ENCODE measurements around the gene DSG1. TPM values are rescaled to one million over a fixed set of nuclear protein-coding genes. Genes with fewer than 3 reads are reported as not detected.
A peak's percentile ranks its signal among the peaks of the same experiment; 100 is the strongest.
"Not testable (repeated sequence)": the region's sequence is repeated elsewhere in the genome, so short reads cannot be mapped to it uniquely, and the experiment has no call there.

The DSG1 gene
- total RNA-seq, 6 donors from 2014 or later: not detected

GRCh38 chr18:31274931-31275330 is 43.0 kb upstream of the DSG1 start:
- TF ChIP-seq CTCF (IDR thresholded peaks at IDR 0.05) (no peak), POLR2AphosphoS5 (IDR thresholded peaks at IDR 0.05) (no peak), EP300 (IDR thresholded peaks at IDR 0.05) (no peak), POLR2A (IDR thresholded peaks at IDR 0.05) (no peak)
- Histone ChIP-seq H3K27me3 (no peaks in the 10 kb centered on the region), H3K9me3 (no peaks in the 10 kb centered on the region), H3K36me3 (no peaks in the 10 kb centered on the region), H3K4me1 (peaks cover 0 to 4% (median 1%) of the 10 kb centered on the region in 4 donors), H3K27ac (no peak overlapping the region), H3K4me3 (no peak overlapping the region)
- 31 to 39% methylated on average over 2 of the region's 2 CpGs for WGBS, 2 donors
- DNase-seq: peak in 1 of 2 donors; percentile 62
- peak in 1 of 2 donors; percentile 81 for ATAC-seq (ENCODE audit: low FRiP score in 2 of 2)

GRCh38 chr18:31275722-31276463 is 42.1 kb upstream of the DSG1 start:
- Histone ChIP-seq H3K27me3 (no peaks in the 10 kb centered on the region), H3K4me3 (no peak overlapping the region), H3K27ac (no peak overlapping the region), H3K9me3 (no peaks in the 10 kb centered on the region), H3K4me1 (peaks cover 0 to 4% (median 1%) of the 10 kb centered on the region in 4 donors), H3K36me3 (no peaks in the 10 kb centered on the region)
- 27 to 35% methylated on average over 3 of the region's 3 CpGs for WGBS, 2 donors
- DNase-seq (peak in 1 of 2 donors; percentile 21), ATAC-seq (ENCODE audit: low FRiP score in 2 of 2) (peak in 1 of 2 donors; percentile 75)
- peak in 1 of 4 donors; percentile 22 for TF ChIP-seq EP300 (IDR thresholded peaks at IDR 0.05)
- no peak for TF ChIP-seq POLR2AphosphoS5 (IDR thresholded peaks at IDR 0.05)

GRCh38 chr18:31278609-31279071 is 39.3 kb upstream of the DSG1 start:
- 75 to 86% methylated on average over 1 of the region's 1 CpG for WGBS, 2 donors
- DNase-seq: no peak
- no peaks in the 10 kb centered on the region for H3K27me3 ChIP-seq
- peaks cover 0 to 4% (median 1%) of the 10 kb centered on the region in 4 donors for H3K4me1 ChIP-seq
- H3K4me3 ChIP-seq: no peak overlapping the region
- H3K9me3 ChIP-seq: no peaks in the 10 kb centered on the region
- TF ChIP-seq POLR2A (IDR thresholded peaks at IDR 0.05): no peak
- no peak for TF ChIP-seq POLR2AphosphoS5 (IDR thresholded peaks at IDR 0.05)
- no peaks in the 10 kb centered on the region for H3K36me3 ChIP-seq
- H3K27ac ChIP-seq: no peak overlapping the region
- ATAC-seq (ENCODE audit: low FRiP score in 2 of 2): no peak

DNA sequence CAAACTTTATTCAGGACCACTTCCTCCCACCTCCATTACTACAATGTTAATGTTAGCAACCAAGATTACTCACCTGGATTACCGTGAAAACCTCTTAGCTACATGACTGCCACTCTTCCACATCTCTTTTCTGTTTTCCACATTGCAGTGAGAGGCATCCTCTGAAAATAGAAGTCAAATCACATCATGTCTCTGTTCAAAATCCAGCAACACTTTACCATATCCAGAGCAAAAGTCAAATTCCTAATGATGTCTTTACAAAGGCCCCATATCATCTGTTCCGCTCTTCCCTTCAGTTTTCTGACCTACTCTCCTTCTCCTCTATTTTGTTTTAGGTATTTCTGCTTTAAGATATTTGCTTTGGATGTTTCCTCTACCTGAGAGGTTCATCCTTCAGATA is 37.5 kb upstream of the DSG1 start:
- Histone ChIP-seq H3K4me3 (no peak overlapping the region), H3K27me3 (no peaks in the 10 kb centered on the region), H3K27ac (no peak overlapping the region), H3K9me3 (no peaks in the 10 kb centered on the region), H3K36me3 (no peaks in the 10 kb centered on the region), H3K4me1 (peaks cover 0 to 4% (median 0%) of the 10 kb centered on the region in 4 donors)
- 66 to 97% methylated on average over 2 of the region's 2 CpGs for WGBS, 2 donors
- no peak for TF ChIP-seq POLR2A (IDR thresholded peaks at IDR 0.05)
- TF ChIP-seq CTCF (IDR thresholded peaks at IDR 0.05): no peak
- TF ChIP-seq EP300 (IDR thresholded peaks at IDR 0.05): no peak
- no peak for TF ChIP-seq POLR2AphosphoS5 (IDR thresholded peaks at IDR 0.05)
- ATAC-seq (ENCODE audit: low FRiP score in 2 of 2) (no peak), DNase-seq (no peak)

DNA sequence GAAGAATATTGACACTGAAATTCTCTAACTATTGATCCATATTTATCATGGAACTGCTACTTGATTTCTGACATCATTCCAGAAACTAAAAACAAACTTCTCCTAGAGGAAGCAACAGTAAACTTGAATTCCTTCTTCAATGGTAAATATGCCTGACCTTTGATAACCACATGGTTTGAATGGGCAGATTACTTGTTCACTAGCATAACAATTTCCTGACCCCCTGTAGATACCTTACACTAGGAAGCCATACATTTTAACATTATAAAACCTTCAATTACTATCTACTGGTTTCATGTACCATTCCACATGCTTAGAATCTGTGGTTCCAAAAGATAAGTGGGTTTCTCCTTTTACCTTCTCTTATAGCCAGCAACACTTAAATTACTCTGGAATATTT is 36.5 kb upstream of the DSG1 start:
- ATAC-seq (ENCODE audit: low FRiP score in 2 of 2) (no peak), DNase-seq (no peak)
- no peak overlapping the region for H3K27ac ChIP-seq
- no peak overlapping the region for H3K4me3 ChIP-seq
- no peaks in the 10 kb centered on the region for H3K4me1 ChIP-seq
- TF ChIP-seq POLR2A (IDR thresholded peaks at IDR 0.05): no peak
- TF ChIP-seq POLR2AphosphoS5 (IDR thresholded peaks at IDR 0.05): no peak
- no peak for TF ChIP-seq EP300 (IDR thresholded peaks at IDR 0.05)
- TF ChIP-seq CTCF (IDR thresholded peaks at IDR 0.05): no peak
- H3K9me3 ChIP-seq: no peaks in the 10 kb centered on the region
- H3K27me3 ChIP-seq: no peaks in the 10 kb centered on the region
- H3K36me3 ChIP-seq: no peaks in the 10 kb centered on the region

DNA sequence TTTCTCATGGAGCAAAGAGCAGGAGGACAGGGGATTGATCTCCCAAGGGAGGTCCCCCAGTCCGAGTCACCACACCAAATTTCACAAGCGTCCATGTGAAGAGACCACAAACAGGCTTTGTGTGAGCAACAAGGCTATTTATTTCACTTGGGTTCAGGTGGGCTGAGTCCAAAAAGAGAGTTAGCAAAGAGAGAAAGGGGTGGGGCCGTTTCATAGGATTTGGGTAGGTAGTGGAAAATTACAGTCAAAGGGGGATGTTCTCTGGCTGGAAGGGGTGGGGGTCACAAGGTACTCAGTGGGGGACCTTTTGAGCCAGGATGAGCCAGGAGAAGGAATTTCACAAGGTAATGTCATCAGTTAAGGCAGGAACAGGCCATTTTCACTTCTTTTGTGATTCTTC is 28.5 kb upstream of the DSG1 start:
- H3K4me3 ChIP-seq; H3K4me1 ChIP-seq; H3K27ac ChIP-seq; ATAC-seq (ENCODE audit: low FRiP score in 2 of 2); H3K9me3 ChIP-seq; H3K27me3 ChIP-seq; H3K36me3 ChIP-seq; DNase-seq: not testable (repeated sequence)
- WGBS, 2 donors: 67 to 88% methylated on average over 3 of the region's 3 CpGs

Data from upper lobe of left lung (tissue), 6 donors.